GM18873 (cell line): ENCODE results near the gene NGEF.

ENCODE experiments used
- ATAC-seq: cut with Tn5 transposase; IDR thresholded peaks from one replicate; pipeline ENCODE4 v1.9.1; 2021; ENCODE audit warnings: mild to moderate bottlenecking, moderate library complexity, moderate number of reproducible peaks; ENCODE audit not compliant: unreplicated experiment, low FRiP score

NGEF gene

GRCh38 chr2:233044974-233045605, 32.0 kb upstream of the NGEF start:
- ATAC-seq = no peak

GRCh38 chr2:233042549-233042948, 29.5 kb upstream of the NGEF start:
- no peak for ATAC-seq

DNA sequence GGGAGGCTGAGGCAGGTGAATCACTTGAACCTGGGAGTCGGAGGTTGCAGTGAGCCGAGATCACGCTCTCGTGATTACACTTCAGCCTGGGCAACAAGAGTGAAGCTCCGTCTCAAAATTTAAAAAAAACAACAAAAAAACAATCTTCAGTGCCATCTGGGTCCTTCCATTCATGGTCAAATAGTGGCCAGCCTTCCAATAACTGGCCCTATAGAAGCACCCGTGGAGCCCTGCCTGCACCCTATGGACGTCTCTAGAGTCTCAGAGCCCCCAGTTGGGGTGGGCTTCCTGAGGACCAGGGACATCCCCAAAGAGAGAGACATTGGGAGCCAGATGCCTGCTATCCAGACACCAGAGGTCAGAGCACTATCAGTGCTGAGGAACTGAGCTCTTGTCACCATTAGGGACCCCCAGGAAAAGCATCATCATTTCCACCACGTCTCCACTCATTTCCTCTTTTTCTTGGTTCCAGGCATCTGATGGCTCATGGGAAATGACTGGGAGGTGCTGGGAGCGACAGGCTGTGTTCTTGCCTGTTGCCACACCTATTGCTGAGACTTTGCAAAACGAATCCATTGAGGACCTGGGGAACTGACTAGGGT, 28.8 kb upstream of the NGEF start:
- ATAC-seq = no peak

- ATAC-seq = no peak
These were observed 27.5 kb upstream of the NGEF start for GRCh38 chr2:233040571-233040970.

GRCh38 chr2:233039846-233040530, 26.9 kb upstream of the NGEF start:
- no peak for ATAC-seq

DNA sequence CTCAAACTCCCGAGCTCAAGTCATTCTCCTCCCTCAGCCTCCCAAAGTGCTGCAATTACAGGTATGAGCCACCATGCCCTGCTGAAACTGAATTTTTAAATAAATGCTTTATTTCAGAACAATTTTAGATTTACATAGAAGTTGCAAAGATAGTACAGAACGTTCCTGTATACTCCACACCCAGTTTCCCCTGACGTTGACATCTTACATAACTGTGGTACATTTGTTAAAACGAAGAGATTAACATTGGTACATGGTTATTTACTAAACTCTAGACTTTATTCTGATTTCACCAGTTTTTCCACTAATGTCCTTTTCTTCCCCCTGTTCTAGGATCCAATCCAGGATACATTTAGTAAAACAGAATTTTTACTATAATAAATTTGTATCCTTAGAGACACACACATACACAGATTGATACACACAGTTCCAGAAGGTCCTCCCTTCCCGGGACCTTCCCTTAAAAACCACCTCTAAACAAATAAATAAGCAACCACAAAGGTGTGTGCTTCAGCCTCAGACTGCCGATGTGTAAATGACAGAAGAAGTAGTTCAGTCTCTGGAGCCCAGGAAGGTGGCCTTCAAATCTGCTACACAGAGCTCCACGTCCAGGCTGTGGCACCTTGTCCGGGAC, 26.3 kb upstream of the NGEF start:
- ATAC-seq = no peak

DNA sequence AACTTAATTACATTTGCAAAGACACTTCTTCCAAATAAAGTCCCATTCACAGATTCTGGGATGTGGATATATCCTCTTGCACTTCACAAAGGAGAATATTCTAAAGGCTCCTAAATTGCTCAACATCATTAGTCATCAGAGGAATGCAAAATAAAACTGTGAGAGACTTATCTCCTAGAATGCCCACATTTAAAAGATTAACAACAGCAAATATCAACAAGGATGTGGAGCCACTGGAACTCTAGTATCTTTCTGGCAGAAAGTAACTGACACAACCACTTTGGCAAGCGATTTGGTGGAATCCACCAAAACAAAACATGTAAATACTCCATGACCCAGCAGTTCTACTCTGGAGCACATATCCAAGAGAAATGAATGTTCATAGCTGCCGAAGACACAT, 24.0 kb upstream of the NGEF start:
- no peak for ATAC-seq

DNA sequence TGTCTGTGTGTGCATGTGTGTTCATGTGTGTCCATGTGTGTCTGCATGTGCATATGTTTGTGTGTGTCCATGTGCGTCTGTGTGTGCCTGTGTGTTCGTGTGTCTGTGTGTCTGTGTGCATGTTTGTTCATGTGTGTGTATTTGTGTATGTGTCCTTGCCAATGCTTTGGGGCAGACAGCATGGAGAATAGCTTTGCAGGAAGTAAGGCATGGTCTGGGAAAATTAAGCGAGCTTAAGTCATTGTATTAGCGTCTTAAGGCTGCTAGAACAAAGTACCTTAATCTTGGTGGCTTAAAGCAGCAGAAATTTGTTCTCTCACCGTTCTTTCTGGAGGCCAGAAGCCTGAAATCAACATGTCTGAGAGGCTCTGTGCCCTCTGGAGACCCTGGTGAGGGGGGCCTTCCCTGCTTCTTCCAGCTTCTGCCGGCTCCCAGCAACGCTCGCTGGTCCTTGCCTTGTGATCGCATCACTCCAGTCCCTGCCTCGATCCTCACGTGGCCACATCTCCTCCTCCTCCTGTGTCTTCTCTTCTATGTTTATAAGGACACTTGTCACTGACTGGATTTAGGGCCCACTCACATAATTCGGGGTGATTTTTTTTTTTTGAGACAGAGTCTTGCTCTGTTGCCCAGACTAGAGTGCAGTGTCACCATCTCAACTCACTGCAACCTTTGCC, 23.2 kb upstream of the NGEF start:
- ATAC-seq = no peak

GRCh38 chr2:233035426-233036161, 22.5 kb upstream of the NGEF start:
- no peak for ATAC-seq

DNA sequence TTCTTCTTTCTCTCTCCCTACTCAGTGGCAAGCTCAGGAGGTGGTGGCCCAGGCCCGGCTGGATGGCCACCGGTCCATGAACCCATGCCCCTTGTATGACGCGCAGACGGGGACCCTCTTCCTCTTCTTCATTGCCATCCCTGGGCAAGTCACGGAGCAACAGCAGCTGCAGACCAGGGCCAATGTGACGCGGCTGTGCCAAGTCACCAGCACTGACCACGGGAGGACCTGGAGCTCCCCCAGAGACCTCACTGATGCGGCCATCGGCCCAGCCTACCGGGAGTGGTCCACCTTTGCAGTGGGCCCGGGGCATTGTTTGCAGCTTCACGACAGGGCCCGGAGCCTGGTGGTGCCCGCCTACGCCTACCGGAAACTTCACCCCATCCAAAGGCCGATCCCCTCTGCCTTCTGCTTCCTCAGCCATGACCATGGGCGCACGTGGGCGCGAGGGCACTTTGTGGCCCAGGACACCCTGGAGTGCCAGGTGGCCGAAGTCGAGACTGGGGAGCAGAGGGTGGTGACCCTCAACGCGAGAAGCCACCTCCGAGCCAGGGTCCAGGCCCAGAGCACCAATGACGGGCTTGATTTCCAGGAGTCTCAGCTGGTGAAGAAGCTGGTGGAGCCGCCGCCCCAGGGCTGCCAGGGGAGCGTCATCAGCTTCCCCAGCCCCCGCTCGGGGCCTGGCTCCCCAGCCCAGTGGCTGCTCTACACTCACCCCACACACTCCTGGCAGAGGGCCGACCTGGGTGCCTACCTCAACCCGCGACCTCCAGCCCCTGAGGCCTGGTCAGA, 21.2 kb upstream of the NGEF start:
- ATAC-seq = no peak

DNA sequence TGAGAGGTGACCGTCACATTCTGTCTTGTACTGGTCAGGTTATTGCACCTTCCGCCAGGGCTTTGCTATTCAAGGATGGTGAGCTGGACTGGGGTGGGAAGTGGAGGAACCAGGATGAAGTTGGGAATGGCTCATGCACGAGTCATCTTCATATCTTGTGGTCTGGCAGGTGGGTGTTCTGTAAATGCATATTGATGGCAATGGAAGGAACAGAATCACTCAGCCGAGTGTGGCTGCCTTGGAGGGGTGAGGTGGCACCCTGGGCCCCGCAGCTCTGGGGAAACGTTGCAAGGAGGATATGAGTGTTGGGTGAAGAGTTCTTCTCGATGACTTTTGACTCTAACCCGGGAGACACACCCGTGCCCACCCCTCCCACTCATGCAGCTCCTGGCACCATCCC, 20.6 kb upstream of the NGEF start:
- no peak for ATAC-seq

- ATAC-seq = no peak
These were observed 19.7 kb upstream of the NGEF start, which contains the start of gene NEU2 for GRCh38 chr2:233032551-233033320. TSS of gene NEU2 (plus strand) at chr2:233032672. CDS start at chr2:233032672, 0 bp downstream.

GRCh38 chr2:233031556-233032500, 18.8 kb upstream of the NGEF start:
- ATAC-seq = no peak

GRCh38 chr2:233029321-233029720, 16.3 kb upstream of the NGEF start:
- no peak for ATAC-seq

GRCh38 chr2:233026198-233026813, 13.2 kb upstream of the NGEF start:
- no peak for ATAC-seq

DNA sequence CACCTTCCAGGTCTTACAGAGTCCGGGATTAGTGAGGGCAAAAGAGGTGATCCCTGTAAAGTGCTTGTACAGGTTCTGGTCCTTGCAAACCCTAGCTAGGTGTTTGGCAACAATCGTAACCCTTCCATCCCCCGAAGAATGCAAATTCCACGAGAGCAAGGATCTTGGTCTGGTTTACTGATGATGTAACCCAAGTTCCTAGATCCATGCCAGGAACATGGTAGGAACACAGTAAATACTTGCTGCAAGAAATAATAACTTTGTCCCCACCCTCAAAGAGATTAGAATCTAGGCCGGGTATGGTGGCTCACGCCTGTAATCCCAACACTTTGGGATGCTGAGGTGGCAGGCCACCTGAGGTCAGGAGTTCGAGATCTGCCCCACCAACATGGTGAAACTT, 12.7 kb upstream of the NGEF start:
- no peak for ATAC-seq

DNA sequence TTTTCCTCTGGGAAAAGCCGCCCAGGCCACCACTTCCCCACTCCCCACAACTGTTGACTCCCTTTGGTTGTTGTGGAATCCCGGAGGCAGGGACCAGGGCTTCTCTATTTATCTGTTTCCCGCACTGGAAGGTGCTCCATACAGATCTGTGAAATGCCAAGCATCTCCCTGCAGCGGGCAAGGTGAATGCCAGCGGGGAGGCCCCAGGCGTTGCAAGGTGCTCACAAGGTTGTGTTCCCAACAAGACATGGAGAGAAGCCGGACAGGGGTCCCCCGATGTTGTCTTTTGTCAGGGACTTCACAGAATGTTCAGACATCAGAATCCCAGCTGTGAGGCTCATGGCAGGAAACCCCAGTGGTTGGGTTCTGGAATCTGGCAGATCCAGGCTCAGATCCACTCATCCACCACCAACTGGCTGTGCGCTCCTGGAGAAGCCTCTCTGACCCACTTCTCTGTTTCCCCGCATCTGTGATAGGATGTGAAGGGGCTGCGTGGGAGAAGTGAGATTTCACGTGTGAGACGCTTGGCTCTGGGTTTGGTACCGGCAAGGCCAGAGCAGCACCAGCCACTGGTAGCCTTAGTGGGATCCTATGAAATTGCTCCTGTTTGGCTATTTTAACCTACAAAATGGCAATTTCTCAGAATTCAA, 10.8 kb upstream of the NGEF start:
- ATAC-seq = no peak
